22Rv1 (cell line): ENCODE results near the gene GPR89B.
"Not testable (repeated sequence)": the region's sequence is repeated elsewhere in the genome, so short reads cannot be mapped to it uniquely, and the experiment has no call there.

Source experiments
- CTCF ChIP-seq: fragments of 450-650 bp; IDR thresholded peaks from 2 replicates; pipeline ENCODE4 v1.5.1; 2017; ENCODE audit warnings: mild to moderate bottlenecking
- ZFX ChIP-seq: fragments of 450-650 bp; IDR thresholded peaks from 2 replicates; pipeline ENCODE4 v1.6.1; 2017; ENCODE audit warnings: antibody characterized with exemption, borderline replicate concordance

- not testable (repeated sequence) for TF ChIP-seq CTCF, ZFX
These were observed 2.9 kb downstream of the GPR89B start for GRCh38 chr1:147931137-147931536.
